Neural crest cell (in vitro differentiated cells): ENCODE results near the gene DPEP2NB. TPM values are rescaled to one million over a fixed set of nuclear protein-coding genes. Genes with fewer than 3 reads are reported as not detected.
"Not testable (repeated sequence)": the region's sequence is repeated elsewhere in the genome, so short reads cannot be mapped to it uniquely, and the experiment has no call there.

Experiments
- DNase-seq: peaks from one replicate; pipeline ENCODE4 v3.0.0; 2021; ENCODE audit warnings: low read depth, mixed read lengths, low spot score
- H3K27ac Mint-ChIP-seq: one replicate; pipeline ENCODE4 v1.8.0; 2021; ENCODE audit warnings: mild to moderate bottlenecking, mixed read lengths; ENCODE audit not compliant: unreplicated experiment
- H3K27me3 Mint-ChIP-seq: 2 replicates; pipeline ENCODE4 v1.8.0; 2021; ENCODE audit warnings: low read depth, mild to moderate bottlenecking, mixed read lengths
- H3K36me3 Mint-ChIP-seq: 2 replicates; pipeline ENCODE4 v1.8.0; 2021; ENCODE audit warnings: low read depth, mild to moderate bottlenecking, mixed read lengths
- H3K4me1 Mint-ChIP-seq: 2 replicates; pipeline ENCODE4 v1.8.0; 2021; ENCODE audit warnings: mixed read lengths
- H3K4me3 Mint-ChIP-seq: one replicate; pipeline ENCODE4 v1.8.0; 2021; ENCODE audit warnings: mild to moderate bottlenecking, mixed read lengths
- H3K9me3 Mint-ChIP-seq: 2 replicates; pipeline ENCODE4 v1.8.0; 2021; ENCODE audit warnings: mixed read lengths
- CTCF ChIP-seq: fragments of 200-600 bp; sonication (generic); conservative IDR thresholded peaks from 2 replicates; pipeline ENCODE4 v1.5.0; 2021; ENCODE audit warnings: antibody characterized with exemption, mild to moderate bottlenecking
- total RNA-seq: library from RNA; stranded (reverse); gene quantifications from 2 replicates; pipeline ENCODE4 v1.2.1, GENCODE V29; 2021

DPEP2NB gene
- total RNA-seq, 1 donor from 2014 or later, result not detected

- Mint-ChIP-seq H3K4me1 (no peaks in the 10 kb centered on the region), H3K9me3 (no peaks in the 10 kb centered on the region), H3K27me3 (no peaks in the 10 kb centered on the region), H3K36me3 (no peaks in the 10 kb centered on the region), H3K4me3 (no peak overlapping the region), H3K27ac (no peak overlapping the region)
- no peak for TF ChIP-seq CTCF
- no peak for DNase-seq
Observed at GRCh38 chr16:68000450-68000849, 15.3 kb downstream of the DPEP2NB start.

- no peak for DNase-seq
- Mint-ChIP-seq H3K36me3 (no peaks in the 10 kb centered on the region), H3K27me3 (no peaks in the 10 kb centered on the region), H3K27ac (no peak overlapping the region), H3K9me3 (no peaks in the 10 kb centered on the region), H3K4me3 (no peak overlapping the region), H3K4me1 (no peaks in the 10 kb centered on the region)
- no peak for TF ChIP-seq CTCF
Observed at GRCh38 chr16:67999985-68000384, 15.7 kb downstream of the DPEP2NB start.

GRCh38 chr16:67998779-67999688 lies 16.7 kb downstream of the DPEP2NB start, which contains the start of gene DPEP2:
TSS of gene DPEP2 (minus strand) at chr16:67999484. CDS start at chr16:67993212, 6,272 bp downstream.
- not testable (repeated sequence) for H3K9me3 Mint-ChIP-seq, H3K27ac Mint-ChIP-seq, H3K36me3 Mint-ChIP-seq, H3K27me3 Mint-ChIP-seq, DNase-seq, H3K4me1 Mint-ChIP-seq, H3K4me3 Mint-ChIP-seq

GRCh38 chr16:67998231-67998778 lies 17.4 kb downstream of the DPEP2NB start:
- H3K4me1 Mint-ChIP-seq, H3K4me3 Mint-ChIP-seq, H3K36me3 Mint-ChIP-seq, DNase-seq, H3K27me3 Mint-ChIP-seq, H3K9me3 Mint-ChIP-seq, H3K27ac Mint-ChIP-seq: not testable (repeated sequence)

- no peak for DNase-seq
- no peak overlapping the region for H3K4me3 Mint-ChIP-seq
- H3K9me3 Mint-ChIP-seq, result no peaks in the 10 kb centered on the region
- H3K27ac Mint-ChIP-seq, result no peak overlapping the region
- no peaks in the 10 kb centered on the region for H3K4me1 Mint-ChIP-seq
- no peak for TF ChIP-seq CTCF
- no peaks in the 10 kb centered on the region for H3K36me3 Mint-ChIP-seq
- no peaks in the 10 kb centered on the region for H3K27me3 Mint-ChIP-seq
Observed at GRCh38 chr16:67996666-67997065, 19.0 kb downstream of the DPEP2NB start.

GRCh38 chr16:67995423-67995822 lies 20.3 kb downstream of the DPEP2NB start:
- no peak for DNase-seq
- TF ChIP-seq CTCF, result no peak
- no peaks in the 10 kb centered on the region for H3K36me3 Mint-ChIP-seq
- no peaks in the 10 kb centered on the region for H3K4me1 Mint-ChIP-seq
- no peaks in the 10 kb centered on the region for H3K27me3 Mint-ChIP-seq
- no peak overlapping the region for H3K27ac Mint-ChIP-seq
- H3K9me3 Mint-ChIP-seq, result no peaks in the 10 kb centered on the region
- H3K4me3 Mint-ChIP-seq, result no peak overlapping the region

- H3K27me3 Mint-ChIP-seq, H3K27ac Mint-ChIP-seq, H3K36me3 Mint-ChIP-seq, H3K9me3 Mint-ChIP-seq, DNase-seq, H3K4me1 Mint-ChIP-seq, H3K4me3 Mint-ChIP-seq: not testable (repeated sequence)
Observed at GRCh38 chr16:67994040-67994408, 21.7 kb downstream of the DPEP2NB start.
